ENCODE measurements around the gene ZMYND8.

DNA sequence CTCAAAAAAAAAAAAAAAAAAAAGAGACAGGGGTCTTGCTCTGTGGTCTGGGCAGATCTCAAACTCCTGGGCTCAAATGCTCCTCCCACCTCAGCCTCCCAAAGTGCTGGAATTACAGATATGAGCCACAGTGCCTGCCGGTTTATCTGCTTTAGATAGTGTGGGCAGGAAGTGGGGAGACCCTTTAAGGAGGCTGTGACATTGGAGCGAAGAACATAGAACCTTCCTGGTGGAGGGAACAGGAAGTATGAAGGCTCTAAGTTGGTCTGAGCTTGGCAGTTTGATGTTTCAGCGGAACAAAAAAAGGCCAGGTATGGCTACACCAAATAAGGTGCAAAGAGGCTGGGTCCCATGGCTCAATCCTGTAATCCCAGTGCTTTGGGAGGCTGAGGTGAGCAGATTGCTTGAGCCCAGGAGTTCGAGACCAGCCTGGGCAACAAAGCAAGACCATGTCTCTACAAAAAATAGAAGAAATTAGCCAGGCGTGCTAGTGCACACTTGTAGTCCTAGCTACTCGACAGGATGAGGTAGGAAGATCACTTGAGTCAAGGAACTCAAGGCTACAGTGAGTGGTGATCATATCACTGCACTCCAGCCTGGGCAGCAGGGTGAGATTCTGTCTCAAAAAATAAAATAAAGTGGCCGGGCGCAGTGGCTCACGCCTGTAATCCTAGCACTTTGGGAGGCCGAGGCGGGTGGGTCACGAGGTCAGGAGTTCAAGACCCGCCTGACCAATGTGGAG, 8.7 kb upstream of the ZMYND8 start:
- TF ChIP-seq, protein P1, sequence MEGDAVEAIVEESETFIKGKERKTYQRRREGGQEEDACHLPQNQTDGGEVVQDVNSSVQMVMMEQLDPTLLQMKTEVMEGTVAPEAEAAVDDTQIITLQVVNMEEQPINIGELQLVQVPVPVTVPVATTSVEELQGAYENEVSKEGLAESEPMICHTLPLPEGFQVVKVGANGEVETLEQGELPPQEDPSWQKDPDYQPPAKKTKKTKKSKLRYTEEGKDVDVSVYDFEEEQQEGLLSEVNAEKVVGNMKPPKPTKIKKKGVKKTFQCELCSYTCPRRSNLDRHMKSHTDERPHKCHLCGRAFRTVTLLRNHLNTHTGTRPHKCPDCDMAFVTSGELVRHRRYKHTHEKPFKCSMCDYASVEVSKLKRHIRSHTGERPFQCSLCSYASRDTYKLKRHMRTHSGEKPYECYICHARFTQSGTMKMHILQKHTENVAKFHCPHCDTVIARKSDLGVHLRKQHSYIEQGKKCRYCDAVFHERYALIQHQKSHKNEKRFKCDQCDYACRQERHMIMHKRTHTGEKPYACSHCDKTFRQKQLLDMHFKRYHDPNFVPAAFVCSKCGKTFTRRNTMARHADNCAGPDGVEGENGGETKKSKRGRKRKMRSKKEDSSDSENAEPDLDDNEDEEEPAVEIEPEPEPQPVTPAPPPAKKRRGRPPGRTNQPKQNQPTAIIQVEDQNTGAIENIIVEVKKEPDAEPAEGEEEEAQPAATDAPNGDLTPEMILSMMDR (IDR thresholded peaks at IDR 0.05) = no peak
- TF ChIP-seq POLR2A (IDR thresholded peaks at IDR 0.05) = no peak
